OCI-LY1 (cell line): ENCODE data around the gene VSX2.

Experiments used
- H2AFZ ChIP-seq: fragments of 200-600 bp; sonication (generic), shearing (Covaris generic); 2 replicates; pipeline ENCODE4 v1.6.0; 2014; ENCODE audit warnings: antibody characterized with exemption, mild to moderate bottlenecking, low read length
- H3F3A ChIP-seq: fragments of 200-600 bp; sonication (generic), shearing (Covaris generic); 2 replicates; pipeline ENCODE4 v1.6.0; 2014; ENCODE audit warnings: mild to moderate bottlenecking, antibody characterized with exemption, low read length, moderate library complexity; ENCODE audit not compliant: insufficient read depth
- H3K27ac ChIP-seq: fragments of 200-600 bp; sonication (generic); 2 replicates; pipeline ENCODE4 v1.5.1; 2014; ENCODE audit warnings: low read length, mixed run types, mild to moderate bottlenecking, low read depth; ENCODE audit not compliant: poor library complexity, severe bottlenecking
- H3K27me3 ChIP-seq: fragments of 200-600 bp; sonication (generic); 2 replicates; pipeline ENCODE4 v1.6.0; 2014; ENCODE audit warnings: antibody characterized with exemption, mild to moderate bottlenecking, low read length, moderate library complexity; ENCODE audit not compliant: insufficient read depth
- H3K36me3 ChIP-seq: fragments of 200-600 bp; sonication (generic); 2 replicates; pipeline ENCODE4 v1.6.1; 2014; ENCODE audit warnings: mild to moderate bottlenecking, antibody characterized with exemption, low read length, moderate library complexity, mixed read lengths; ENCODE audit not compliant: insufficient read depth
- H3K4me1 ChIP-seq: fragments of 200-600 bp; sonication (generic); 2 replicates; pipeline ENCODE4 v1.5.1; 2014; ENCODE audit warnings: mild to moderate bottlenecking, low read length, moderate library complexity; ENCODE audit not compliant: insufficient read depth, severe bottlenecking
- H3K4me2 ChIP-seq: fragments of 200-600 bp; sonication (generic), shearing (Covaris generic); 2 replicates; pipeline ENCODE4 v1.6.1; 2014; ENCODE audit warnings: low read length
- H3K4me3 ChIP-seq: fragments of 200-600 bp; sonication (generic); 2 replicates; pipeline ENCODE4 v1.5.1; 2014; ENCODE audit warnings: low read length, low read depth, mild to moderate bottlenecking, mixed read lengths; ENCODE audit not compliant: poor library complexity, severe bottlenecking
- H3K79me2 ChIP-seq: fragments of 200-600 bp; shearing (Covaris generic); 2 replicates; pipeline ENCODE4 v1.6.1; 2016; ENCODE audit warnings: mixed run types, low read length, mixed read lengths; ENCODE audit not compliant: insufficient read depth
- H3K9ac ChIP-seq: fragments of 200-600 bp; sonication (generic), shearing (Covaris generic); 2 replicates; pipeline ENCODE4 v1.6.1; 2014; ENCODE audit warnings: mild to moderate bottlenecking, low read length, mixed read lengths
- H3K9me2 ChIP-seq: fragments of 200-600 bp; sonication (generic), shearing (Covaris generic); 2 replicates; pipeline ENCODE4 v1.6.1; 2014; ENCODE audit warnings: low read depth, mild to moderate bottlenecking, low read length, mixed read lengths
- H3K9me3 ChIP-seq: fragments of 200-600 bp; shearing (Covaris generic); 2 replicates; pipeline ENCODE4 v1.6.1; 2014; ENCODE audit warnings: low read length, mixed read lengths
- H4K20me1 ChIP-seq: fragments of 200-600 bp; sonication (generic), shearing (Covaris generic); 2 replicates; pipeline ENCODE4 v1.6.0; 2016; ENCODE audit warnings: mild to moderate bottlenecking, low read length; ENCODE audit not compliant: insufficient read depth
- CTCF ChIP-seq: fragments of 200-600 bp; sonication (generic), shearing (Covaris generic); IDR thresholded peaks from 2 replicates; pipeline ENCODE4 v1.5.1; 2017; ENCODE audit warnings: mild to moderate bottlenecking, antibody characterized with exemption, low read length, moderate library complexity, mixed read lengths
- EZH2 ChIP-seq: fragments of 200-600 bp; sonication (generic), shearing (Covaris generic); IDR thresholded peaks from 2 replicates; pipeline ENCODE4 v1.8.0; 2017; ENCODE audit warnings: borderline replicate concordance, mixed run types, mild to moderate bottlenecking, antibody characterized with exemption, low read length, moderate library complexity, mixed read lengths

VSX2 gene

GRCh38 chr14:74271365-74271764 is 32.1 kb downstream of the VSX2 start:
- no peak for TF ChIP-seq EZH2
- no peak for TF ChIP-seq CTCF
- Histone ChIP-seq H3F3A (no peaks in the 10 kb centered on the region), H2AFZ (no peak overlapping the region)

GRCh38 chr14:74275241-74275841 is 36.1 kb downstream of the VSX2 start:
- Histone ChIP-seq H3K36me3 (no peaks in the 10 kb centered on the region; the same call in 1 of the 2 replicates), H2AFZ (no peak overlapping the region), H3K27me3 (no peaks in the 10 kb centered on the region), H3K4me3 (no peak overlapping the region), H3K4me2 (no peak overlapping the region), H3K9me3 (peaks cover 2% of the 10 kb centered on the region; the same call in 1 of the 2 replicates), H3K79me2 (no peaks in the 10 kb centered on the region), H3K27ac (no peak overlapping the region), H3F3A (no peaks in the 10 kb centered on the region), H3K4me1 (no peaks in the 10 kb centered on the region), H3K9ac (no peak overlapping the region), H4K20me1 (no peaks in the 10 kb centered on the region), H3K9me2 (no peaks in the 10 kb centered on the region)
- TF ChIP-seq EZH2 (no peak), CTCF (no peak)

More at GRCh38 chr14:74271365-74271764, 32.1 kb downstream of the VSX2 start:
- Histone ChIP-seq H3K9me2 (no peaks in the 10 kb centered on the region), H3K9ac (no peak overlapping the region), H3K9me3 (no peaks in the 10 kb centered on the region), H3K36me3 (no peaks in the 10 kb centered on the region), H3K79me2 (no peaks in the 10 kb centered on the region), H3K4me3 (no peak overlapping the region), H3K4me2 (no peak overlapping the region), H4K20me1 (no peaks in the 10 kb centered on the region), H3K4me1 (no peaks in the 10 kb centered on the region), H3K27ac (no peak overlapping the region), H3K27me3 (no peaks in the 10 kb centered on the region)

- TF ChIP-seq CTCF (no peak), EZH2 (no peak)
- H4K20me1 ChIP-seq = no peaks in the 10 kb centered on the region
- peaks cover 2% of the 10 kb centered on the region; the same call in 1 of the 2 replicates for H3K9me3 ChIP-seq
- no peaks in the 10 kb centered on the region for H3K27me3 ChIP-seq
- H3K4me3 ChIP-seq = no peak overlapping the region
- no peak overlapping the region for H3K27ac ChIP-seq
- no peak overlapping the region for H2AFZ ChIP-seq
- H3K79me2 ChIP-seq = no peaks in the 10 kb centered on the region
- no peaks in the 10 kb centered on the region for H3F3A ChIP-seq
- no peak overlapping the region for H3K4me2 ChIP-seq
- no peaks in the 10 kb centered on the region for H3K4me1 ChIP-seq
- H3K9ac ChIP-seq = no peak overlapping the region
- H3K9me2 ChIP-seq = no peaks in the 10 kb centered on the region
- H3K36me3 ChIP-seq = peaks cover 1% of the 10 kb centered on the region
Measured at GRCh38 chr14:74278080-74278479, 38.8 kb downstream of the VSX2 start.
